AG09309 (cell line): ENCODE results near the gene APAF1.
A peak's percentile ranks its signal among the peaks of the same experiment; 100 is the strongest.
"Not testable (repeated sequence)": the region's sequence is repeated elsewhere in the genome, so short reads cannot be mapped to it uniquely, and the experiment has no call there.

Experiments used
- DNase-seq: peaks from one replicate; pipeline ENCODE4 v3.0.0-alpha.2; 2010; ENCODE audit warnings: low read depth
- H3K4me3 ChIP-seq: 2 replicates; pipeline ENCODE4 v1.5.1; 2011; ENCODE audit warnings: mild to moderate bottlenecking, low read depth, low read length, moderate library complexity; ENCODE audit not compliant: control insufficient read depth
- CTCF ChIP-seq: IDR thresholded peaks from 2 replicates; pipeline ENCODE4 v1.5.1; 2011; ENCODE audit warnings: mild to moderate bottlenecking, low read depth, low read length, inconsistent platforms; ENCODE audit not compliant: insufficient read depth, control insufficient read depth; ENCODE audit errors: missing control alignments

APAF1 gene

GRCh38 chr12:98618952-98619351 is 26.1 kb upstream of the APAF1 start:
- no peak for TF ChIP-seq CTCF
- H3K4me3 ChIP-seq = no peak overlapping the region
- peak; percentile 55 for DNase-seq

GRCh38 chr12:98635657-98636323 is 9.3 kb upstream of the APAF1 start:
- no peak overlapping the region for H3K4me3 ChIP-seq
- no peak for TF ChIP-seq CTCF
- peak; percentile 13 for DNase-seq

GRCh38 chr12:98637068-98637467 is 8.0 kb upstream of the APAF1 start:
- H3K4me3 ChIP-seq = no peak overlapping the region
- TF ChIP-seq CTCF = no peak

GRCh38 chr12:98638009-98638408 is 7.1 kb upstream of the APAF1 start:
- no peak for DNase-seq
- no peak for TF ChIP-seq CTCF
- no peak overlapping the region for H3K4me3 ChIP-seq

More at GRCh38 chr12:98637068-98637467, 8.0 kb upstream of the APAF1 start:
- no peak for DNase-seq

GRCh38 chr12:98639491-98639890 is 5.6 kb upstream of the APAF1 start:
- no peak for DNase-seq
- TF ChIP-seq CTCF = no peak
- no peak overlapping the region for H3K4me3 ChIP-seq

GRCh38 chr12:98642801-98643200 is 2.3 kb upstream of the APAF1 start:
- not testable (repeated sequence) for DNase-seq
- peak overlapping the region; percentile 78 for H3K4me3 ChIP-seq

GRCh38 chr12:98644433-98644711 is 718 bp upstream of the APAF1 start:
- TF ChIP-seq CTCF = peak; percentile 16
- peak; percentile 7 for DNase-seq

More at GRCh38 chr12:98644433-98644711, 718 bp upstream of the APAF1 start:
- peak overlapping the region; percentile 78 for H3K4me3 ChIP-seq
